Right lobe of liver (tissue), 6 donors: ENCODE results near the gene KBTBD2. TPM values are rescaled to one million over a fixed set of nuclear protein-coding genes. Genes with fewer than 3 reads are reported as not detected.

Experiments used
- ATAC-seq, 4 donors: fragments of 200-7000 bp; cut with Tn5 transposase; one replicate each; pipeline ENCODE4 v1.9.1; 2020; ENCODE audit warnings: mild to moderate bottlenecking in 4 of 4, moderate library complexity in 4 of 4
- DNase-seq, 3 donors: peaks; one replicate each; pipeline ENCODE4 v3.0.0-alpha.2; 2020
- H3K27ac ChIP-seq, 3 donors: fragments of 200-600 bp; one replicate each; pipeline ENCODE4 v1.8.0; 2022
- H3K27me3 ChIP-seq, 2 donors: fragments of 200-600 bp; one replicate each; pipeline ENCODE4 v1.8.0; 2022
- H3K36me3 ChIP-seq, 4 donors: fragments of 200-600 bp; sonication (generic) in 1 of 4; one replicate each; pipeline versions ENCODE4 v1.5.1 to v1.8.0; 2017 to 2022; ENCODE audit warnings: control low read depth in 1 of 4
- H3K4me1 ChIP-seq, 4 donors: fragments of 200-600 bp; sonication (generic) in 1 of 4; one replicate each; pipeline versions ENCODE4 v1.5.1 to v1.8.0; 2017 to 2022; ENCODE audit warnings: control low read depth in 1 of 4
- H3K4me3 ChIP-seq, 3 donors: fragments of 200-600 bp; one replicate each; pipeline ENCODE4 v1.8.0; 2022
- H3K9me3 ChIP-seq, 4 donors: fragments of 200-600 bp; sonication (generic) in 1 of 4; one replicate each; pipeline versions ENCODE4 v1.5.1 to v1.8.0; 2017 to 2022; ENCODE audit warnings: control low read depth in 1 of 4
- POLR2A ChIP-seq: fragments of 450-650 bp; IDR thresholded peaks from one replicate; pipeline ENCODE4 v1.6.1; 2017; ENCODE audit warnings: antibody characterized with exemption, mild to moderate bottlenecking
- WGBS: methylation state at CpG from one replicate; pipeline ENCODE4 v1.1.6; 2018; ENCODE audit warnings: low coverage, low lambda C conversion rate; ENCODE audit not compliant: insufficient coverage; ENCODE audit errors: missing lambda C conversion rate; 5-methylcytosine and 5-hydroxymethylcytosine counted together
- intact Hi-C, 2 donors: fragments of 100-400 bp; cut with DNase I; formaldehyde crosslinking; loops; one replicate each; pipeline versions ENCODE4 v1.11.2 to v1.14.1; 2022
- total RNA-seq, 6 experiments: library from RNA; depleted of rRNA in 2 of 6; stranded (reverse); fragments of >200 nt in 2 of 6; fragmentation: NEBNext Ultra II Directional in 3 of 6; extraction: Animal tissue kit (Norgen Biotek cat#: 25700) in 3 of 6; gene quantifications; one replicate each; pipeline versions ENCODE4 v1.1.0 to v1.2.4, GENCODE V29; 2016 to 2023
- TF ChIP-seq, protein P1 (sequence below), 4 donors: fragments of 200-600 bp in 3 of 4; fragments of 450-650 bp in 1 of 4; IDR thresholded peaks; one replicate each; pipeline versions ENCODE4 v1.5.1 to v1.8.0; 2016 to 2022; ENCODE audit warnings: antibody characterized with exemption in 4 of 4, mild to moderate bottlenecking in 2 of 4
- donor health status: DM: no; HTN: yes; CAD: no.
- donor health status: DM: no; HTN: no; CAD: no.
- donor health status: DM: no; HTN: no; CAD: no.
- donor health status: DM: no; HTN: yes; CAD: no.
- donor health status: DM: no; HTN: yes; CAD: no.

Gene KBTBD2
- total RNA-seq, 6 experiments from 2014 or later: 7.0 to 14.5 (median 10.5) TPM

DNA sequence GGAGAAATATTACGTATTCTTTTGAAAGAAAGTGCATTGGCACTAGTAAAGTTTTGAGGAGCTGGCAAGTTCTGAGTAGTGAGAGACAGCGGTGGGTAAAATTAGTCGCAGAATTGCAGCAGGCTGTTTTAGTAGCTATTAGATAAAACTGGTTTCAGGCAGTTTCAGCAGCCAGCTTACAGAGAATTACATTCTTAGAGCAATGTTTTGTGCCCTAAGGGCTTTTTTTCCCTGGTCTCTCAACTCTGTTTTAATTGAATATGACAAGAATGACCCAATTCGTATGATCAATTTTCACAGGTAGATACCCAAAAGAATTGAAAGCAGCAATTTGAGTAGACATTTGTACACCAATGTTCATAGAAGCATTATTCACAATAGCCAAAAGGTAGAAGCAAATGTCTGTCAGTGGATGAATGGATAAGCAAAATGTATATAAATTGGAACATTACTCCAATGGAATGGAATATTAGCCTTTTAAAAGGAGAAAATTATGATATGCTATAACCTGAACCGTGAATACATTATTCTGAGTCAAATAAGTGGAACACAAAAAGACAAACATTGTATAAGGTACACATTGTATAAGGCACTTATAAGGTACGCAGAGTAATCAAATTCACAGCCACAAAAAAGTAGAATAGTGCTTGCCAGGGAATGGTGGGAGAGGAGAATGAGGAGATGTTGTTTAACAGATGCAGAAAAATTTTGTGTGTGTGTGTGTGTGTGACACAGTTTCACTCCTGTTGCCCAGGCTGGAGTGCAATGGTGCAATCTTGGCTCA lies 5.2 kb upstream of the KBTBD2 start:
- H3K4me3 ChIP-seq: no peak overlapping the region
- ATAC-seq (no peak), DNase-seq (no peak)
- no peaks in the 10 kb centered on the region for H3K27me3 ChIP-seq
- H3K27ac ChIP-seq: no peak overlapping the region
- no peaks in the 10 kb centered on the region for H3K9me3 ChIP-seq
- WGBS: 78% methylated on average over 6 of the region's 6 CpGs
- H3K36me3 ChIP-seq: no peaks in the 10 kb centered on the region
- TF ChIP-seq, protein P1, sequence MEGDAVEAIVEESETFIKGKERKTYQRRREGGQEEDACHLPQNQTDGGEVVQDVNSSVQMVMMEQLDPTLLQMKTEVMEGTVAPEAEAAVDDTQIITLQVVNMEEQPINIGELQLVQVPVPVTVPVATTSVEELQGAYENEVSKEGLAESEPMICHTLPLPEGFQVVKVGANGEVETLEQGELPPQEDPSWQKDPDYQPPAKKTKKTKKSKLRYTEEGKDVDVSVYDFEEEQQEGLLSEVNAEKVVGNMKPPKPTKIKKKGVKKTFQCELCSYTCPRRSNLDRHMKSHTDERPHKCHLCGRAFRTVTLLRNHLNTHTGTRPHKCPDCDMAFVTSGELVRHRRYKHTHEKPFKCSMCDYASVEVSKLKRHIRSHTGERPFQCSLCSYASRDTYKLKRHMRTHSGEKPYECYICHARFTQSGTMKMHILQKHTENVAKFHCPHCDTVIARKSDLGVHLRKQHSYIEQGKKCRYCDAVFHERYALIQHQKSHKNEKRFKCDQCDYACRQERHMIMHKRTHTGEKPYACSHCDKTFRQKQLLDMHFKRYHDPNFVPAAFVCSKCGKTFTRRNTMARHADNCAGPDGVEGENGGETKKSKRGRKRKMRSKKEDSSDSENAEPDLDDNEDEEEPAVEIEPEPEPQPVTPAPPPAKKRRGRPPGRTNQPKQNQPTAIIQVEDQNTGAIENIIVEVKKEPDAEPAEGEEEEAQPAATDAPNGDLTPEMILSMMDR (IDR thresholded peaks at IDR 0.05): no peak
- no peak for TF ChIP-seq POLR2A
- intact Hi-C loops: no loop called here
- peaks cover 0 to 6% (median 0%) of the 10 kb centered on the region in 4 donors for H3K4me1 ChIP-seq

DNA sequence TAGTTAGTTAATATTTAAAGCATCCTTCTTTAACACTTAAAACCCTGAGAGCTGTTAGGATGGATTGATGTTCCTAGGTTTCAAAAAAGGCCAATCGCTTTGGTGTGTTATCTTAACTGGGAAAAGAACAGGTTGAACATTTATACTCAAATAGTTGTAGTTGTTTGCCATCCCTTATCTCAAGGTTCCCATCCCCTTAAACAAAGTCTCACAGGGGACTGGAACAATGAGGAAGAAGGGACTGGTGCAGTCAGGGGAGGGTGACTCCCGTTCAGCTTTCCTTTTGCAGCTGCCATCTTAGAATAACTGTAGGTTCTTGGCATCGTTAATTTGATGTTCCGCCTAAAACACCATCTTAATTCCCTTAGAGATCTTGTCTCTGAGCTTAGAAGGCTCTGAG lies 2.6 kb upstream of the KBTBD2 start:
- intact Hi-C loops: no loop called here
- Histone ChIP-seq H3K27me3 (no peaks in the 10 kb centered on the region), H3K9me3 (no peaks in the 10 kb centered on the region), H3K4me1 (peaks cover 0 to 14% (median 3%) of the 10 kb centered on the region in 4 donors), H3K36me3 (no peaks in the 10 kb centered on the region), H3K4me3 (no peak overlapping the region), H3K27ac (no peak overlapping the region)
- no peak for TF ChIP-seq POLR2A
- TF ChIP-seq, protein P1 (IDR thresholded peaks at IDR 0.05): no peak
- no peak for DNase-seq
- no peak for ATAC-seq
- WGBS: 84% methylated on average over 4 of the region's 4 CpGs

DNA sequence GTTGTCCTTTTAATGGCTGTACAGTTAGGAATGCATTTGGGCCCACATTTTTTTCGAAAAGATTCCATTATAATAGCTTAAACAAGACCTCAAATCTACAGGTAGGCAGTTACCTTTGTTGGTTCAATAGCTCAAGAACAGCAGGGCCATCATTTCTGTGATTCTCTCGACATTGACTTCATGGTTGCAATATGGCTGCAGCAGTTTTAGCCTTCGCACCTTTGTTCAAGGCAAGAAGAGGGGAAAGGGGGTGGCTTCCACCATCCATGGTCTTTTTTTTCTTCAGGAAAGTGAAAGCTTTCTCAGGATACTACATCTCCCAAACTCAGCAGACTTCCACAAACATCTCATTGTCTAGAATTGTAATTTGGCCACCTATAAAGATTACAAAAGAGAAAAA lies 2.2 kb upstream of the KBTBD2 start:
- H3K9me3 ChIP-seq: no peaks in the 10 kb centered on the region
- no peaks in the 10 kb centered on the region for H3K27me3 ChIP-seq
- no peak overlapping the region for H3K4me3 ChIP-seq
- TF ChIP-seq POLR2A: no peak
- TF ChIP-seq, protein P1 (IDR thresholded peaks at IDR 0.05): no peak
- no peak for ATAC-seq
- no peak for DNase-seq
- H3K27ac ChIP-seq: no peak overlapping the region
- 95% methylated on average over 2 of the region's 3 CpGs for WGBS
- H3K4me1 ChIP-seq: peaks cover 0 to 19% (median 3%) of the 10 kb centered on the region in 4 donors
- H3K36me3 ChIP-seq: no peaks in the 10 kb centered on the region
- intact Hi-C loops: no loop called here

DNA sequence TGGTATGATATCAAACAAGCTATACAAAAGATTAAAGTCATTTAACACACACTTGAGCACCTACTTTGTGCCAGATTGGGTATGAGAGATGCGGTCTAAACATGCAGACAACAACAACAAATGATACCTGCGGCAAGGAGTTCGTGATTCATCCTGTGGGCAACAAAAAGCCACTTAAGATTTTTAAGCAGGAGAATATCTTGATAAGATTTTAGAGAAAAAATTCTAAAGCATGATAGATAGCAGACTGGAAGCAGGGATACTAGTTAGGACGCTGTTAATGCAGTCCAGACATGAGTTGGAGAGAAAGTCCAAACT lies 1.6 kb upstream of the KBTBD2 start:
- 60% methylated on average over 4 of the region's 4 CpGs for WGBS
- peak overlapping the region in 1 of 3 donors; percentile 96 for H3K27ac ChIP-seq
- H3K4me1 ChIP-seq: peaks cover 0 to 24% (median 3%) of the 10 kb centered on the region in 4 donors
- no peak for TF ChIP-seq POLR2A
- TF ChIP-seq, protein P1 (IDR thresholded peaks at IDR 0.05): no peak
- H3K36me3 ChIP-seq: no peaks in the 10 kb centered on the region
- no peaks in the 10 kb centered on the region for H3K9me3 ChIP-seq
- no peak for ATAC-seq
- intact Hi-C loops: no loop called here
- no peak for DNase-seq
- no peak overlapping the region for H3K4me3 ChIP-seq
- no peaks in the 10 kb centered on the region for H3K27me3 ChIP-seq
